ENCODE results near the gene MYB.
A peak's percentile ranks its signal among the peaks of the same experiment; 100 is the strongest.

The MYB gene

DNA sequence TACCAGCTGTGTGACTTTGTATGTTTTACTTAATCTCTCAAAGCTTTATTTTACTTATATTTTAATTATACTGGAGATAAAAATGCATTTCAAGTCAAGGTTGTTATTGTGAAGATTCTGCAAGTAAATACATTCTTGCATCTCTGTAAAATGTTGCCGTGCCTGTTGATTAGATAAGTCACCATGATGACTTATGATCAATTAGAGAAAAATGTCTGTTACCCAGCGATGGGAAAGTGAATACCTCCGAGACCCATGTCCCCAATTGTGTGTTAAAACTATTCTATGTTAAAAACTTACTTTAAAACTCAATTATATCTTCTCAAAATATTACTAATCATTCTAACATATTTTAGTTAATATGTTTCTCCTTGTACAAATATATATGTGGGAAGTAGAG lies 39.9 kb downstream of the MYB start:
- no peaks in the 10 kb centered on the region for H4K20me1 ChIP-seq (ENCODE audit: insufficient read depth)
- no peak overlapping the region for H2AFZ ChIP-seq (ENCODE audit: low read depth)
- no peaks in the 10 kb centered on the region for H3K27me3 ChIP-seq (ENCODE audit: insufficient read depth, low read depth)
- H3K4me2 ChIP-seq = no peak overlapping the region
- peaks cover 39% of the 10 kb centered on the region for H3K4me1 ChIP-seq (ENCODE audit: low read depth, poor library complexity, severe bottlenecking)
- TF ChIP-seq, protein P1, sequence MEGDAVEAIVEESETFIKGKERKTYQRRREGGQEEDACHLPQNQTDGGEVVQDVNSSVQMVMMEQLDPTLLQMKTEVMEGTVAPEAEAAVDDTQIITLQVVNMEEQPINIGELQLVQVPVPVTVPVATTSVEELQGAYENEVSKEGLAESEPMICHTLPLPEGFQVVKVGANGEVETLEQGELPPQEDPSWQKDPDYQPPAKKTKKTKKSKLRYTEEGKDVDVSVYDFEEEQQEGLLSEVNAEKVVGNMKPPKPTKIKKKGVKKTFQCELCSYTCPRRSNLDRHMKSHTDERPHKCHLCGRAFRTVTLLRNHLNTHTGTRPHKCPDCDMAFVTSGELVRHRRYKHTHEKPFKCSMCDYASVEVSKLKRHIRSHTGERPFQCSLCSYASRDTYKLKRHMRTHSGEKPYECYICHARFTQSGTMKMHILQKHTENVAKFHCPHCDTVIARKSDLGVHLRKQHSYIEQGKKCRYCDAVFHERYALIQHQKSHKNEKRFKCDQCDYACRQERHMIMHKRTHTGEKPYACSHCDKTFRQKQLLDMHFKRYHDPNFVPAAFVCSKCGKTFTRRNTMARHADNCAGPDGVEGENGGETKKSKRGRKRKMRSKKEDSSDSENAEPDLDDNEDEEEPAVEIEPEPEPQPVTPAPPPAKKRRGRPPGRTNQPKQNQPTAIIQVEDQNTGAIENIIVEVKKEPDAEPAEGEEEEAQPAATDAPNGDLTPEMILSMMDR (conservative IDR thresholded peaks at IDR 0.05; ENCODE audit: low read depth, low read length) = no peak
- H3K27ac ChIP-seq = no peak overlapping the region
- 0 out of 2 replicates have a peak, but pooled peaks cover 8% of the 10 kb centered on the region for H3K36me3 ChIP-seq (ENCODE audit: insufficient read depth)
- H3K79me2 ChIP-seq (ENCODE audit: insufficient read depth, low read depth) = no peaks in the 10 kb centered on the region
- H3K4me3 ChIP-seq (IDR thresholded peaks at IDR 0.05; ENCODE audit: insufficient read depth, low read depth, low read length) = no peak overlapping the region
- H3K9ac ChIP-seq = no peak overlapping the region

DNA sequence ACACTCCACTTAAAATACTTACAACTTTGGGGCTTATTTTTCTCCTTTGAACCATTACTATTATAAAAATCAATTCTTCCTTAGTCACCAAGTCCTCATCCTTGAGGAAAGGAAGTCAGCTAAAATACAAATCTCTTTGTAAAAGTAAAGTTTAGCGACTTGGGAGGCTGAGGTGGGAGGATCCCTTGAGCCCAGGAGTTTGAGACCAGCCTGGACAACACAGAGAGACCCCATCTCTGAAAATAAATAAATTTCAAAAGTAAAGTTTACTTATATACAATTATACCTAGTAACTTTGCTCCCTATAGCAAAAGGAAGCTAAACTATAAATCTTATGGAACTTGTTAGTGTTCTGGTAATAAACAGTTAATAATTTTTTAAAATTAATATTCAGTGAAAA lies 40.4 kb downstream of the MYB start:
- Histone ChIP-seq H3K9ac (no peak overlapping the region), H4K20me1 (ENCODE audit: insufficient read depth) (no peaks in the 10 kb centered on the region), H3K27me3 (ENCODE audit: insufficient read depth, low read depth) (no peaks in the 10 kb centered on the region), H3K4me3 (IDR thresholded peaks at IDR 0.05; ENCODE audit: insufficient read depth, low read depth, low read length) (no peak overlapping the region), H3K79me2 (ENCODE audit: insufficient read depth, low read depth) (no peaks in the 10 kb centered on the region), H2AFZ (ENCODE audit: low read depth) (no peak overlapping the region), H3K4me1 (ENCODE audit: low read depth, poor library complexity, severe bottlenecking) (peaks cover 44% of the 10 kb centered on the region), H3K27ac (no peak overlapping the region), H3K4me2 (no peak overlapping the region), H3K36me3 (ENCODE audit: insufficient read depth) (0 out of 2 replicates have a peak, but pooled peaks cover 8% of the 10 kb centered on the region)
- TF ChIP-seq, protein P1 (conservative IDR thresholded peaks at IDR 0.05; ENCODE audit: low read depth, low read length) = no peak

DNA sequence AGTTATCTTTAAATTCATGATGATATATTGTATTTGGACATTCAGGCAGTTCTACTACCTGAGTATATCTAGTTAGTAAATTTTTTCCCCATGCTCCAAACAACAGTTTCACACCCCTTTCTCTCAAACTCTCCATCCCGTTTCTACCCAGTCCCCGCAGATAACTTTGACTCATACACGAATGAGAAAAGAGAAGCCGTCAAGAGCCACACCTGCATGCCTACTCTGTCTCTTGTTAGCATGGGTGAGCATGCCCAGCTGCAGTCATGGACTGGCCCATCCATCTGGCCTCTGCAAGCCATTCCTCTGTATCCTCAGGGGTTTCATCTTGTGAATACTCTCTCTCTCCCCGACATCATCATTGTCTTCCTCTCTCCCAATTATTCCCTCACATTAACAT lies 41.5 kb downstream of the MYB start:
- no peaks in the 10 kb centered on the region for H3K27me3 ChIP-seq (ENCODE audit: insufficient read depth, low read depth)
- H3K9ac ChIP-seq = no peak overlapping the region
- H3K4me3 ChIP-seq (IDR thresholded peaks at IDR 0.05; ENCODE audit: insufficient read depth, low read depth, low read length) = no peak overlapping the region
- TF ChIP-seq, protein P1 (conservative IDR thresholded peaks at IDR 0.05; ENCODE audit: low read depth, low read length) = no peak
- H4K20me1 ChIP-seq (ENCODE audit: insufficient read depth) = no peaks in the 10 kb centered on the region
- no peak overlapping the region for H2AFZ ChIP-seq (ENCODE audit: low read depth)
- H3K4me1 ChIP-seq (ENCODE audit: low read depth, poor library complexity, severe bottlenecking) = peaks cover 54% of the 10 kb centered on the region
- 0 out of 2 replicates have a peak, but pooled peaks cover 7% of the 10 kb centered on the region for H3K36me3 ChIP-seq (ENCODE audit: insufficient read depth)
- H3K79me2 ChIP-seq (ENCODE audit: insufficient read depth, low read depth) = no peaks in the 10 kb centered on the region
- peak overlapping the region; percentile 10; the same call in 1 of the 2 replicates for H3K27ac ChIP-seq
- H3K4me2 ChIP-seq = no peak overlapping the region

DNA sequence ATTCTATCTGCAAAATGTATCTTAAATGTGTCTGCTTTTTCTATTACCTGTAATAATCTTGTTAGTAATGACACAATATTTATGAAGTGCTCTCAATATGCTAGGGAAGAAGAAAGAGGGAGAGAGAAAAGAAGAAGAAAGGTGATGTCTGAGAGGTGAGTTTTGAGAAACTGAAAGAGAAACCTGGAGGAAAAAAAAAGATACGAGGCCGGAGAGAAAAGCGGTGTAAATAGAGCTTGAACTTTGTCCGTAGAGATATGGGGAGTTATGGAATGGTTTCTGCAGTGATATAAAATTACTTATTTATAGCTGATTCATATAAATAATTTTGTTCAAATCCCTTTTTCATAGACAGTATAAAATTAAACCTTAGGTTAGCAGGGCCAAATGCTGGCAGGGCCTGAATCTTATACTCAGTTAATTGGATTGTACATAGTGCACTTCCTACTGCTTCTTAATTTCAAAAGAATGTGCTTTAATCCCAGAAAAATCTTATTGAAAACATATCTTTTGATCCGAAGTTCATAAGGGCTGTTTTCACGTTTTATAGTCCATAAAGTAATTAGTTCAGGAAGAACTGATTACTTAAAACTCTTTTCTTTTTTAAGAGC lies 43.0 kb downstream of the MYB start:
- Histone ChIP-seq H3K79me2 (ENCODE audit: insufficient read depth, low read depth) (no peaks in the 10 kb centered on the region), H3K4me1 (ENCODE audit: low read depth, poor library complexity, severe bottlenecking) (peaks cover 70% of the 10 kb centered on the region), H4K20me1 (ENCODE audit: insufficient read depth) (no peaks in the 10 kb centered on the region), H3K27ac (peak overlapping the region; percentile 79), H3K36me3 (ENCODE audit: insufficient read depth) (no peaks in the 10 kb centered on the region), H3K4me3 (IDR thresholded peaks at IDR 0.05; ENCODE audit: insufficient read depth, low read depth, low read length) (no peak overlapping the region), H2AFZ (ENCODE audit: low read depth) (peak overlapping the region; percentile 58), H3K4me2 (peak overlapping the region; percentile 96), H3K9ac (peak overlapping the region; percentile 63), H3K27me3 (ENCODE audit: insufficient read depth, low read depth) (no peaks in the 10 kb centered on the region)
- TF ChIP-seq, protein P1 (conservative IDR thresholded peaks at IDR 0.05; ENCODE audit: low read depth, low read length) = no peak

All from KMS-11 (cell line).